Fibroblast of skin of right biceps (primary cell): ENCODE data around the gene TLN1.
A peak's percentile ranks its signal among the peaks of the same experiment; 100 is the strongest.

ENCODE experiments used
- DNase-seq: peaks from one replicate; pipeline ENCODE4 v3.0.0-alpha.2; 2013

Gene TLN1

DNA sequence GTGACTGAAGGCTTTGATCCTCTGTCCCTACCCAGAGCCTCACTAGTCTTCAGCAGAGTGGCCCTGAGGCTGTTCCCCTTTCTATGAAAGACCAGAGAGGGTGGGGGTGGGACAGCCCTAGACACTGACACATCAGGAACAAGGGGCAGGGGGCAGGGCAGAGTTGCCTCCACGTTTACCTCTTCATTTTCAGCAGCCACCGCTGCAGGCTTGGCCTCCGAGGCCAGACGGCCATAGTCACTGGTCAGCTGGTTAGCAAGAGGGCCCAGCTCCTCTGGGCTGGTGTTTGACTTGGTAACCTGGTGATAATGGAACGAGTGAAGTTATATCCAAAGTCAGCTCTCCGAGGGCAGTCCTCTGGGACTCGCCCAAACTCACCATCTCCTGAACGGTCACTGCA is 26.6 kb downstream of the TLN1 start:
- DNase-seq: no peak

- no peak for DNase-seq
These were observed 27.9 kb downstream of the TLN1 start for GRCh38 chr9:35703906-35704672.

GRCh38 chr9:35702696-35703095 is 29.3 kb downstream of the TLN1 start:
- DNase-seq: no peak

DNA sequence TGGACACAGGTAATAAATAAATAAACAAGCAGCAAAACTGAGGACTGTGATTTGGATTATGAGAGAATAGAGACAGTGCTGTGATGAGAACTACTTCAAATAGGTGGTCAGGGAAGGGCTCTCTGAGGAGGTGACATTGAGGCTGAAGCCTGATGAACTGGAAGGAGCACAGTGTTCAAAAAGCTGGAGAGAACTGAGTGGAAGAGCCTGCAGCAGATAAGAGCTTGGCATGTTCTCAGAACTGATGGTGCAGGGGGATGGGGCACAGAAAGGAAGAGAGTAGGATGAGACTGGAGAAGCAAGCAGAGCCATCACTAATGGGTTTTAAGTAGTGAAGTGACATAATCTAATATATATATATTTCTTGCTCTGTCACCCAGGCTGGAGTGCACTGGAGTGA is 31.1 kb downstream of the TLN1 start:
- no peak for DNase-seq

- no peak for DNase-seq
These were observed 32.0 kb downstream of the TLN1 start for GRCh38 chr9:35700031-35700430.

GRCh38 chr9:35698231-35698630 is 33.8 kb downstream of the TLN1 start:
- no peak for DNase-seq

- DNase-seq: no peak
These were observed 34.5 kb downstream of the TLN1 start for GRCh38 chr9:35697486-35697885.

GRCh38 chr9:35696520-35697215 is 35.3 kb downstream of the TLN1 start:
- peak; percentile 38 for DNase-seq

- no peak for DNase-seq
These were observed 36.0 kb downstream of the TLN1 start for GRCh38 chr9:35695943-35696401.

DNA sequence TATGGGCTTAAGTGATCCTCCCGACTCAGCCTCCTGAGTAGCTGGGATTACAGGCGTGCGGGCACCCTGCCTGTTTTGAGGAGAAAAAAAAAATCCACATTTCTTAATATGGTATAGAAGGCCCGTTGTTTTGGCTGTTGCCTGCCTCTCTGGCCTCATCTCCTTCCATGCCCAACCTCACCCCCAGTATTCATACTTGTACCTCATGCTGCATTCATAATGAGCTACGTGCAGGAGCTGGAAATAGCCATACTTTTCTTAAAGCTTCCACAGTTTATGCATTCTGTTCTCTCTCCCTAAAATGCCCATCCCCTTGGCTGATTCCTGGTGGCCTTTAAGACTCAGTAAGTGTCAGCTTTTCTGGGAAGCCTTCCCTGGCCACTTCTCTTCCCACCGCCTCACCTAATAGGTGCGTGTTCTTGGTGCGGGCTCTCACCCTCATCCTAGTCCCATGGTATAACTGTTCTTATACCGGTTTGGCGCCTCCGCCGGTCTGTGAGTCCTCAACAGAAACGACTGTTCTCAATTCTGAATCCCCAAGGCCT is 40.2 kb downstream of the TLN1 start:
- DNase-seq: peak; percentile 33

DNA sequence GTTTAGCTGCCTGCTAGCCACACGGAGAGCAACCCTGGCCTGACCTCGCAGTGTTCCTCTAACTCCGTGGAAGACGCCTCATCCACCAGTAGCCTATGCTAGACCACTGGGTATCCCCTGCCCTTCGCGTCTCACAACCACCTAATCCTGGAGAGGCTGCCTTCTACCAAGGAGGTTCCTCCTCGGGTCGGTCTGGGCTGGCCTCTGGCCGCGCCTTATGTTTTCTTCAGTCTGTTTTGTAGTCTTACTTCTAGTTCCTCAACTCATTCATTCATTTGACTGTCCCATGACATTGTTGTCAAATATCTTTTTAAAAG is 40.7 kb downstream of the TLN1 start:
- no peak for DNase-seq

- DNase-seq: peak; percentile 90
These were observed 41.2 kb downstream of the TLN1 start for GRCh38 chr9:35690614-35691333.

DNA sequence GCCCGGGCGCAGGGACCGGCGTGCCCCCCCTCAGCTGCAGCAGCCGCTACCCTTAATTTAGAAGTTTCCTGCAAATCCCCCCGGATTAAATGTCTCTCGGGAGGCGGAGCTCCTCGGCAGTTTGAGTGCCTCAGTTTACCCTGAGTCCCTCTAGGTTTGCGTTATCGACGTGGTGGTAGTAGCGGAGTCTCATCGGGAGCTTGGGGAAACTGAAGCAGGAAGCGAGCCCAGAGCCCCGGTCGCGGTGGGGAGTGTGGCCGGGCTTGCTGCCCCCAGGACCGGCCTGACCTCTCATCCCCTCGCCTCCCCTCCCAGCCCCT is 41.7 kb downstream of the TLN1 start:
- DNase-seq: no peak

GRCh38 chr9:35689542-35690293 is 42.3 kb downstream of the TLN1 start, which contains the start of gene TPM2:
TSS of gene TPM2 (minus strand) at chr9:35689925. CDS start at chr9:35689817, 108 bp downstream.
- DNase-seq: peak; percentile 95

DNA sequence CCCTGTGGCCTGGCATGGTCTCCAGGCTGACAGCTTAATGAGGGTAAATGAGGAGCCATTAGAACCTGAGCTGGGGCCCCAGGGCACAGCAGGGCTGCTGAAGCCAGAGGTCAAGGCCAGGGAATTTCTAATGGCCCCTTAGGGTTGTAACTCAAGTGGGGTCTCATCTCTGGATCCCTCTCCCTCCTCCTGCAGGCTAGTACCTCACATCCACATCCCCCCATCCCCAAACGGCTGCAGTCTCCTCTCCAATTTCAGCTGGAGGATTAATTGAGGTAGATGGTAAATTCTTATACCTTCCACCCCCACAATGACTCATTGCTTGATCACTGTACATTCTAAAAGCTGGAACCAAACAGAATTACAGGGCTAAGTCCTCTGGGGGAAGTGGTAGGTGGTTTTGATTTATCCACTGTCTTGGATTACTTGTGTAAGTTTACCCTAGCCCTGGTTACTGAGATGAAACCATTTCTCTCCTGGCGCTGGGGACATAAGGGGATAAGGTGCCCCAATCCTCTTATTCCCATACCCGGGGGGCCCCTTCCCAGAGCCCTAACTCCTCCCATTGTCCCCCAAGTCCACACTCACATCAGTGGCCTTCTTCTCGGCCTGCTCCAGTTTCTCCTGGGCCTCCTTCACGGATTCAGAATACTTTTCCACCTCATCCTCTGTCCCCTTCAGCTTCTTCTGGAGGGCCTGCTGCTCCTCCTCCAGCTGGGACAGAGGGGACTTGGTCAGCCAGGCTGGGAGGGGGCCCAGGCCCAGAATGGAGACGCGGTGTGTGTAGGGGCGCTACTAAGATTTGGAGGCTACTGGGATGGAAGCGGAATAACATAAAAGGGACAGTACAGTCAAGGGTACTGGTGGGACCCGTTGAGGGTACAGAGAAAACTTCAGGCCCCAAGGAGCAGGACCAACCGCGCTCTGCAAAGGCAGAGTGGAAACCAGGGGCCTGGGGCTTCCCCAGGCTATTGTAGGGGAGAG is 43.1 kb downstream of the TLN1 start:
- DNase-seq: peak; percentile 90

GRCh38 chr9:35687972-35688557 is 43.9 kb downstream of the TLN1 start:
- DNase-seq: no peak

- no peak for DNase-seq
These were observed 44.7 kb downstream of the TLN1 start for GRCh38 chr9:35687306-35687705.

DNA sequence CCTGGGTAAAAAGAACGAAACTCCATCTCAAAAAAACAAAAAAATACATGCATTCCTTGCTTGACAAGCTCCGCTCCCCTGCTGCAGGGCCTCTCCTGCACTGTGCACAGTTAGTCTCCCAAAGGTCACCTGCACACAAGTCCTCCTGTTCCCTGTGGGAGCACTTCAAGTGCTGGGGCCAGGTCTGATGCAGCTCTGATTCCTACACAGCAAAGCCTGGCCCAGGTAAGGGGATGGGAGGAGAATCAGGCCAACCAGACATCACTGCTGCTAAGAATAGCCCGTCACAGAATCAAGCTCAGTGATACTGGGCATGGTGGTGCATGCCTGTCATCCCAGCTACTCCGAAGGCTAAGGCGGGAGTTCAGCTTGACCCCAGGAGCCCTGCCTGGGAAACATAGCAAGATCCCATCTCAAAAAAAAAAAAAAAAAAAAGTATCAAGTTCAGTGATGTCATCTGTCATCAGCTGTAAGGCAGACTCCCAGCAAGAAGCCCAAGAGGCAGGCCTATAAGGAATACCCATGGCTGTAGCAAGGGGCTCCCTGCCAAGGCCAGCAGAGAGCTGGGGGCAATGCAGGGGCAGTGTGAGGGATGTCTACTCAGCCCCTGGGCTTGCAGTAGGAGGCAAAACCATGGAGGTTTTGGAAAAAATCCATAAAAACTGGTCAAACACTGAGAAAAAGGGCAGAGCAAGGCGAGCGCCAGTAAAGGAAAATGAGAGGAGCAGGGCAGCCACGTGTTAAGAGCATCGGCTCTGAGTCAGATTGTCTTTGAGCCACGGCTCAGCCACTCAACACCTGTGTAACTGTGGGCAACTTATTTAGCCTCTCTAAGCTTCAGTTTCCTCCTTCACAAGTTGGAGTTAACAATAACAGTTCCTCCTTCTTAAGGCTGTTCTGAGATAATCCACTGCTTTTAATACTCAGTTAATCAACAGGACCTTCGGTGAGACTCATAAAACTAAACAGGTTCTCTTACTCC is 45.5 kb downstream of the TLN1 start:
- peak; percentile 43 for DNase-seq

GRCh38 chr9:35685506-35685905 is 46.5 kb downstream of the TLN1 start:
- no peak for DNase-seq

GRCh38 chr9:35684921-35685320 is 47.1 kb downstream of the TLN1 start:
- no peak for DNase-seq
